HepG2 (cell line): ENCODE results near the gene KRTAP9-2. TPM values are rescaled to one million over a fixed set of nuclear protein-coding genes. Genes with fewer than 3 reads are reported as not detected.
"Not testable (repeated sequence)": the region's sequence is repeated elsewhere in the genome, so short reads cannot be mapped to it uniquely, and the experiment has no call there.

Experiments
- ATAC-seq: fragments of 200-7000 bp; cut with Tn5 transposase; 3 replicates; pipeline ENCODE4 v1.9.1; 2020; ENCODE audit warnings: mild to moderate bottlenecking, moderate library complexity
- BruUV-seq: library from RNA; stranded (reverse); fragments of 400-500 nt; replicated peaks from 2 replicates; lab custom pipeline; 2021; lab: Mats Ljungman, UMichigan
- CTCF ChIA-PET: fragments of 300-600 bp; formaldehyde crosslinking; extraction: SDS; loops from one replicate; lab custom pipeline; 2021; ENCODE audit warnings: low total read pairs, inconsistent platforms, low intra/inter-chr PET ratio; lab: Yijun Ruan, JAX
- POLR2A ChIA-PET: fragments of 350-600 bp; sonication (Branson Sonifier 250); formaldehyde crosslinking; loops from one replicate; lab custom pipeline; 2020; ENCODE audit warnings: antibody characterized with exemption, inconsistent platforms; lab: Yijun Ruan, JAX
- DNase-seq: peaks from one replicate; pipeline ENCODE4 v3.0.0-alpha.2; 2015; ENCODE audit warnings: low spot score
- FAIRE-seq: peaks from 3 replicates; lab custom pipeline; 2011; peaks lifted over from hg19 to GRCh38; lab: Jason Lieb, UNC
- H2AFZ ChIP-seq: one replicate; pipeline ENCODE4 v1.6.1; 2011; ENCODE audit warnings: low read length, inconsistent platforms
- H3K27ac ChIP-seq: fragments of 300-600 bp; 3 replicates; pipeline ENCODE4 v1.8.0; 2011; ENCODE audit warnings: mixed run types, mild to moderate bottlenecking, mixed read lengths, low read length, inconsistent platforms; ENCODE audit not compliant: insufficient read depth; ENCODE audit errors: extremely low read length
- H3K27me3 ChIP-seq, 2 experiments: fragments of 200-600 bp in 1 of 2; 2 replicates in 1 of 2; 3 replicates in 1 of 2; pipeline versions ENCODE4 v1.6.0 to v1.8.0; 2011; ENCODE audit warnings: low read length in 2 of 2, mild to moderate bottlenecking in 2 of 2, moderate library complexity in 2 of 2, inconsistent platforms in 1 of 2; ENCODE audit not compliant: insufficient read depth in 2 of 2, control insufficient read depth in 1 of 2
- H3K36me3 ChIP-seq, 2 experiments: fragments of 200-600 bp in 1 of 2; replicated peaks in 1 of 2; 2 replicates in 1 of 2; 3 replicates in 1 of 2; pipeline versions ENCODE4 v1.5.1 to v1.8.0; 2011; ENCODE audit warnings: low read length in 2 of 2, inconsistent platforms in 1 of 2; ENCODE audit not compliant: insufficient read depth in 2 of 2, control insufficient read depth in 1 of 2
- H3K4me1 ChIP-seq: 2 replicates; pipeline ENCODE4 v1.5.1; 2012; ENCODE audit warnings: low read length, inconsistent platforms; ENCODE audit not compliant: insufficient read depth
- H3K4me2 ChIP-seq: 2 replicates; pipeline ENCODE4 v1.6.0; 2011; ENCODE audit warnings: low read depth, low read length, inconsistent platforms
- H3K4me3 ChIP-seq, 3 experiments: fragments of 200-600 bp in 1 of 3; sonication (generic), shearing (Covaris generic) in 1 of 3; replicated peaks in 1 of 3; 2 replicates each; pipeline ENCODE4 v1.5.1; 2011 to 2016; ENCODE audit warnings: low read length in 3 of 3, inconsistent platforms in 2 of 3, low read depth in 2 of 3, mild to moderate bottlenecking in 2 of 3, control low read depth in 1 of 3, mixed read lengths in 1 of 3; ENCODE audit not compliant: insufficient read depth in 1 of 3
- H3K79me2 ChIP-seq: one replicate; pipeline ENCODE4 v1.6.1; 2011; ENCODE audit warnings: low read length, inconsistent platforms; ENCODE audit not compliant: insufficient read depth
- H3K9ac ChIP-seq: 2 replicates; pipeline ENCODE4 v1.6.0; 2011; ENCODE audit warnings: mild to moderate bottlenecking, low read depth, low read length, inconsistent platforms; ENCODE audit not compliant: insufficient read depth
- H3K9me3 ChIP-seq: 2 replicates; pipeline ENCODE4 v1.5.1; 2012; ENCODE audit warnings: mild to moderate bottlenecking, low read length
- H4K20me1 ChIP-seq: 2 replicates; pipeline ENCODE4 v1.6.0; 2011; ENCODE audit warnings: inconsistent platforms, mild to moderate bottlenecking, low read length, moderate library complexity; ENCODE audit not compliant: insufficient read depth
- WGBS: methylation state at CpG from one replicate; pipeline ENCODE4 v1.1.6; 2017; ENCODE audit warnings: low lambda C conversion rate; 5-methylcytosine and 5-hydroxymethylcytosine counted together
- in situ Hi-C: cut with HindIII; loops from 2 replicates; pipeline ENCODE4 v1.10.0; 2017; ENCODE audit warnings: low pct_unique_long_range_greater_than_20kb; ENCODE audit not compliant: extremely low pct_ligation_motif_present
- intact Hi-C: fragments of 100-400 bp; cut with micrococcal nuclease; formaldehyde crosslinking; loops from one replicate; pipeline ENCODE4 v1.10.0; 2022; ENCODE audit not compliant: unreplicated experiment
- polyA plus RNA-seq, 8 experiments: library from polyadenylated mRNA; depleted of rRNA in 3 of 8; stranded (reverse) in 7 of 8; unstranded in 1 of 8; fragments of >200 nt; fragmentation: Illumina TruSeq in 4 of 8; extraction: Trizol in 4 of 8; gene quantifications; 2 replicates each; pipeline versions ENCODE4 v1.2.1 to v1.2.3, GENCODE V29; 2011 to 2016; ENCODE audit warnings: low read depth in 4 of 8, missing spikeins in 1 of 8, mixed read lengths in 1 of 8; ENCODE audit not compliant: insufficient read depth in 1 of 8
- total RNA-seq, 5 experiments: library from RNA; depleted of rRNA; stranded (reverse); fragments of >200 nt; fragmentation: Illumina TruSeq; extraction: Trizol; gene quantifications; 2 replicates each; pipeline ENCODE4 v1.2.3, GENCODE V29; 2016; ENCODE audit warnings: low read depth in 1 of 5

Gene KRTAP9-2
- total and polyA plus RNA-seq, 2 of the 13 experiments (the other 11 are each of a cell fraction or from before 2014, with no cell fraction given), result not detected

- H3K9me3 ChIP-seq, H3K36me3 ChIP-seq, CTCF ChIA-PET, H3K79me2 ChIP-seq, H3K4me3 ChIP-seq, H3K27ac ChIP-seq, DNase-seq, H3K4me1 ChIP-seq, H3K27me3 ChIP-seq, in situ Hi-C loops, FAIRE-seq, BruUV-seq, POLR2A ChIA-PET, H3K4me2 ChIP-seq, H4K20me1 ChIP-seq, H3K9ac ChIP-seq, intact Hi-C loops, ATAC-seq, H2AFZ ChIP-seq: not testable (repeated sequence)
- no CpG with 5 or more reads among the region's 1 CpG for WGBS
These were observed 6.1 kb downstream of the KRTAP9-2 start, which contains the start of gene KRTAP9-3 for GRCh38 chr17:41232399-41233105. TSS of gene KRTAP9-3 (plus strand) at chr17:41232449. CDS start at chr17:41232502, 53 bp downstream.

GRCh38 chr17:41237116-41237515 lies 10.7 kb downstream of the KRTAP9-2 start:
- H3K4me1 ChIP-seq, H3K9ac ChIP-seq, H4K20me1 ChIP-seq, POLR2A ChIA-PET, ATAC-seq, H3K4me2 ChIP-seq, H3K9me3 ChIP-seq, in situ Hi-C loops, H2AFZ ChIP-seq, CTCF ChIA-PET, FAIRE-seq, H3K27ac ChIP-seq, H3K4me3 ChIP-seq, DNase-seq, intact Hi-C loops, H3K79me2 ChIP-seq, BruUV-seq, H3K36me3 ChIP-seq, H3K27me3 ChIP-seq: not testable (repeated sequence)
- WGBS, result 0% methylated on average over 4 of the region's 4 CpGs

GRCh38 chr17:41237949-41238437 lies 11.5 kb downstream of the KRTAP9-2 start, which contains the start of gene KRTAP9-8:
TSS of gene KRTAP9-8 (plus strand) at chr17:41237999. CDS start at chr17:41238052, 53 bp downstream.
- H3K9ac ChIP-seq, H3K4me1 ChIP-seq, H3K36me3 ChIP-seq, in situ Hi-C loops, BruUV-seq, H3K4me3 ChIP-seq, ATAC-seq, H4K20me1 ChIP-seq, FAIRE-seq, H3K79me2 ChIP-seq, H3K4me2 ChIP-seq, H3K27me3 ChIP-seq, DNase-seq, POLR2A ChIA-PET, H3K9me3 ChIP-seq, H2AFZ ChIP-seq, H3K27ac ChIP-seq, CTCF ChIA-PET, intact Hi-C loops: not testable (repeated sequence)
- 0% methylated on average over 1 of the region's 3 CpGs for WGBS
